ENCODE results near the gene EEF2.
A peak's percentile ranks its signal among the peaks of the same experiment; 100 is the strongest.

EEF2 gene

GRCh38 chr19:3984908-3985642, at the start of gene EEF2:
EEF2 (minus strand) TSS chr19:3985463; CDS start chr19:3985380, 83 bp downstream.
- peak; percentile 81 for DNase-seq

DNA sequence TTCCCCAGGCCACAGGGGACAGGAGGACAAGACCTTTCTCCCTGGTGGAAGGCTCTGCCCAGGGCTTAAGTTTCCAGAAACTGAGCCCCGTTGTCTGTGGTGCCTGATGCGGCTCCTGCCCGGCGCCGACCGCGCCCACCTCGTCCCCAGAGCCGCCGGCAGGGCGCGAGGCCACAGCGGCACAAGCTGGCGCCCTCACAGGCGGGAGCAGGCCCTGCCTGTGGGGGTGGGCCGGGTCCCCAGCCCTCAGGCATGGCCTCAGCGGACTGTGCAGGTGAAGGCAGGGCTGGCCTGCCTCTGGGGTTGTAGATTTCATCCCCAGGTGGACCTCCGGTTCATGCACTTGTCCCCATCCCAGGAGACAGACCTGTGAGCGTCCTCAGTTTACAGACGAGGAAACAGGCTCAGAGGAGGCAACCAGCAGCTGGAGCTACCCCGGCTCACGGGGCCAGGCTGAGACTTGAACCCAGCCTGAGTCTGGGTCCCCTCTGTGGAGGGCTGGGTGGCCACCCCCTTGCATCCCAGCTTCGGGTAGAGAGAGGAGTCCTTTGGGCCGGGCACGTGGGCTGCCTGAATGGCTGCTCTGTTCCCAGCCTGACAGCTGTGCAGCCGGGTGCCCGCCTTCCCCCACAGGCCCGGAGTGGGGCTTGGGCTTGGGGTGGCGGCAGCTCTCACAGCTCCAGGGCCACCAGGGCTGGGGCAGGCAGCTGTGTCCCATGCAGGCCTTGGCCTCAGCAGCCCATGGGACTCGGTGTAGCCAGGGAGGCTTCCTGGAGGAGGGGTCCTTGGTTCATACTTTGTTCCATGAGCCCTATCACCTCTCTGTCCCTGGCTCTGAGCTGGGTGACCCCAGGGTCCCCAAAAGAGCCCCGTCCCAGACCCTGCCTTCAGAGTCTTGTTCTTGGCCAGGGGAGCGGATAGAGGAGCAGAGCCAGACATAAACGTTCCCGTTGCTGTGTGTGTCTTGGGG, 49.1 kb upstream of the EEF2 start:
- no peak for DNase-seq

DNA sequence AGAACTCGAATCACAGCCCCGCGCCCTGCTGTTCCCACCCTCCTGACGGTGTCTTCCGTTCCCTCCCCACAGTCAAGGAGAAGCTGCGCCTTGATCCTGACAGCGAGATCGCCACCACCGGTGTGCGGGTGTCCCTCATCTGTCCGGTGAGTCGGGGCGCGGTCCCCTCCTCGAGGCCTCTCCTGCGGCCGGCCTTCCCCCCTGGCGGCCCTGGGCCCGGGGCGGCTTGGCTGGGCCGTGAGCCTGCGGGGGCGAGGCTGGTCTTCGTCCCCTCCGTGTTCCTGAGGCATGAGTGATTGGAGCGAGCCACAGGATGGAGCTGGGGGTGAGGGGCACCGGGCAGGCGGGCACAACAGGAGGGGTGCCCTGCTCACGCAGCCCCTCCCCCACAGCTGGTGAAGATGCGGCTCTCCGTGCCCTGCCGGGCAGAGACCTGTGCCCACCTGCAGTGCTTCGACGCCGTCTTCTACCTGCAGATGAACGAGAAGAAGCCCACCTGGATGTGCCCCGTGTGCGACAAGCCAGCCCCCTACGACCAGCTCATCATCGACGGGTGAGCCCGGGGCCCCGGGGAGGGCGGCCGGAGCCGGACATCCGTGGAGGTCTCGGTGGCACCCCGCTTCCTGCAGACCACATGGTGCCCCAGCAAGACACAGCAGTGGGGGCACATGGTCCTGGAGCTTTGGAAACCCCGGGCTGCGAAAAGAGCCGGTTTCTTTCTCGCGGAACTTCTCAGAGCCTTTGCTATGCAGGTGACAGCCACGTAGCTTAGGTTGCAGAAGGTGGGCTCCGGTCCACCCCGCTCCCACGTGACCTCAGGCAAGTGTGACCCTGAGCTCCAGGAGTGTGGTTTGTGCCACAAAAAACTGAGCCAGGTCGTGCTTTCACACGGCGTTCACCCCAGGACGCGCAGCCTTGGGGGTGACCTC, 48.0 kb upstream of the EEF2 start:
- DNase-seq = no peak

- DNase-seq = no peak
These were observed 47.2 kb upstream of the EEF2 start for GRCh38 chr19:4032436-4032835.

GRCh38 chr19:4031420-4031819, 46.2 kb upstream of the EEF2 start:
- DNase-seq = no peak

GRCh38 chr19:4030981-4031380, 45.7 kb upstream of the EEF2 start:
- no peak for DNase-seq

GRCh38 chr19:4030552-4030951, 45.3 kb upstream of the EEF2 start:
- DNase-seq = no peak

- DNase-seq = no peak
These were observed 44.0 kb upstream of the EEF2 start for GRCh38 chr19:4029247-4029614.

DNA sequence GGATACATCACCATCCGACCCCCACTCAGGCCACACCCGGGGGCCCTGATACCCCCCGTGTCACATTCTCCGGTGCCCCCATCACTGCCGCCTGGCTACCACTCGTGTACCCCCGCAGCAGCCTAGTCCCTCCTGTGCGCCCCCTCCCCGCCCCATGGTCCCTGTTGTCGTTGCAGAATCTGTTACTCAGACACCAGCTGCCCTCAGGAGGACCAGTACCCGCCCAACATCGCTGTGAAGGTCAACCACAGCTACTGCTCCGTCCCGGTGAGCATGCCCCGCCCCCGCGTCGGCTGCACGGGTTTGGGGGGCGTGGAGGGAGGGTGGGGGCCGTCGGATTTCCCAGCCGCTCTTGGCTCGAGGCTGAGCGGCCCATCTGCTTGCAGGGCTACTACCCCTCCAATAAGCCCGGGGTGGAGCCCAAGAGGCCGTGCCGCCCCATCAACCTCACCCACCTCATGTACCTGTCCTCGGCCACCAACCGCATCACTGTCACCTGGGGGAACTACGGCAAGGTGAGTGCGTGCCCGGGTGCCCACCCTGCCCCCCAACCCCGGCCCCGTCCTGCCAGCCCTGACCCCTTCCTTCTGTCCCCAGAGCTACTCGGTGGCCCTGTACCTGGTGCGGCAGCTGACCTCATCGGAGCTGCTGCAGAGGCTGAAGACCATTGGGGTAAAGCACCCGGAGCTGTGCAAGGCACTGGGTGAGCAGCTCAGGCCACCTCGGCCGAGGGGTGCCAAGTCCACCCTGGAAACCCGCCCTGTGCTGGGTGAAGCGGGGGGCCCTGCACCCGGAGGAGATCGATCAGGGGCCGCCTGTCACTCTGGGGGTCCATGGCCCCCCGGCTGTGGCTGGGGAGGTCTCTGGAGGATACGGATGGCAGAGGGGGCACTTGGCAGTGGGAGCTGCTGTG, 43.3 kb upstream of the EEF2 start:
- DNase-seq = no peak

- no peak for DNase-seq
These were observed 41.9 kb upstream of the EEF2 start for GRCh38 chr19:4027146-4027545.

- no peak for DNase-seq
These were observed 40.1 kb upstream of the EEF2 start for GRCh38 chr19:4025317-4025716.

GRCh38 chr19:4023600-4024398, 38.5 kb upstream of the EEF2 start:
- no peak for DNase-seq

DNA sequence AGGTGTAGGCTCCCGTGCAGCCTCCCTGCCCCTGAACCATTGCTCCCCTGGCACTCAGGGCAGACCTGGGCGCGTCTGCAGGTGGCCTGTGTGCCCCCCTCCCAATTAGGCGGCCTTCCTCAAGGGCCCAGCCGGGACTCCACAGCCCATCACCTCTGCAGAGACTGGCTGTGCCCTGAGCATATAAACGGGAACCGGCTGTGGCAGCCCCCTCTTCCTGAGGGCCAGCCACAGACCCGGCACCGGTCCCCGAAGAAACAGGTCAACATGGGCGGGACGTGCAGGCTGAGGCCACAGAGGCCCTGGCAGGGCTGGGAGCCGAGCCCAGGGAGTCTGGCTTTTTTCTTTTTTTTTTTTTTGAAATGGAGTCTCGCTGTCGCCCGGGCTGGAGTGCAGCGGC, 34.3 kb upstream of the EEF2 start:
- no peak for DNase-seq

DNA sequence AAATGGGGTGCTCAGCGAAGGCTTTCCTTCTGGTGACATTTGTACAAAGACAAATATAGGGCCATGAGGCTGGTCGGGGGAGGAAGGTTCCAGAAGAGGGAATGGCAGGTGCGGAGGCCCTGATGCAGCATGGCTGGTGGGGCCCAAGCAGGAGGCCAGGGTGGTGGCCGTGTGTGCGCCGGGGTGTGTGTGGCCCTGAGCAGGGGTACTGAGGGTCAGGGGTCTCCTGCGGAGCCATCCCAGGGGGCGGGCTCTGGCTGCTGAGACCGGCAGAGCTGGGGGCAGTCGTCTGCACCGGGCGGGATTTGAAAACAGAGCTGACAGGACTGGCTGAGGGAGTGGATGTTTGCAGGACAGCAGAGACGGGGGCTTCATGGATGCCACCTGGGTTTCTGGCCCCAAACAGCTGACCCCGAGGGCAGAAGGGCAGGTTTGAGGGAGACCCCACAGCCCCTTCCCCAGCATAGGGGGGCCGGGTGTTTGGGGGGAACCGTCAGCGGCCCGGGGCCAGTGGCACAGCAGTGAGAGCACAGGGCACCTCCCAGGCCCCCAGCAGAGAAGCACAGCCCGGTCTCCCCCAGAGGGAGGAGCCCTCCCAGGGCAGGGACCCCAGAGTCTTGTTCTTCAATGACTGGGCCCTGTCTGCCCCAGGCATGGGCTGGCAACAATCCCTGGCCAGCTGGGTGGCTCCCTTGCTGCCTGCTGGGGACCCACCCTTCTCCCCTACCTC, 33.7 kb upstream of the EEF2 start:
- no peak for DNase-seq

GRCh38 chr19:4018140-4018613, 32.9 kb upstream of the EEF2 start:
- no peak for DNase-seq

DNA sequence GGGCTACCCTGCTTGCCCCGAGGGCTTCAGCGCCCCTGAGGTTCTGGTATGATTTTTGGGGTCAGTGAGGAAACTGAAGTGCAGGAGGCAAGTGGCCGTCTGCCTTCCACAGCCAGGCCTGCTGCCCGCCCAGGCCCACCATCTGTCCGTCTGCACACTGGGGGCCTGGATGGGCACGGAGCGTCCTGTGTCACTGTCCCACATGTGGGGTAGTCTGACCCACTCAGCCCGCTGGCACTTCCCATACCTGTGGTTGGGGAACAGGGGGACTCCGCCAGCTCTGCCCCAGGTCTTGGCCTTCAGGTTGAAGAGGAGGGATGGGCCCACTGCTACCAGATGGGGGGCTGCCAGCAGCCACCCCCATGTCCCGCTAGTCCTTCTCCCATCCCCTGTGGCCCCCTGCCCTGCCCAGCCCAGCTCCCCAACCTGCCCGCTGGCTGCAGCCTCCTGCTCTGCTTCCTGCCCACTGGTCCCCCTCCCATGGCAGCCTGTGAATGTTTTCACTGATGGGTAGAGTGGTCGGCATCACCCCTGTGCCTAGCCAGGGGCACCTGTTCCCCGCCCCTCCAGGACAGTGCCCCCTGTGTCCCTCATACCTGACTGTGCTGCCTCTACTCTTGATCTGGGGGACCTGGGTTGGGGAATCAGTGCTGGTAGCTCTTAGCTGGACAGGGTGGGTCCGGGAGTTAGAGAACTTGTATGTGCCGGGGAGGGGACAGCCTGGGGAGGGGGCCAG, 31.8 kb upstream of the EEF2 start:
- DNase-seq = no peak

DNA sequence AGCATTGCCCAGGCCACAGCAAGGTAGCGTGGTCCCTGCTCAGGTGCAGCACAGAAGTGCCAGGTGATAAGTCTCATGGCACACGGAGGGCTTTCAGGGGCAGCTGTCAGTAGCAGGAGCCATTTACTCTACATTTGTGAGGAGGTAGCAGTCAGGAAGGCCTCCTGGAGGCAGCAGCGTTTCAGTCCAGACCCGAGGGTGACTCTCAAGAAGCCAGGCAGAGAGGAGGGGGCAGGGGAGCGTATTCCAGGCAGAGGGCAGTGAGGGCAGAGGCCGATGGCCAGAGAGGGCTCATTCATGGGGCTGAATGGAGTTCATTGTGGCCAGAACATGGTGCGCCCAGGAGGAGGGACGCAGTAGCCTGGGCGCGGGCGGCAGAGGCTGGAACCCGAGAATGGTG, 31.2 kb upstream of the EEF2 start:
- no peak for DNase-seq

DNA sequence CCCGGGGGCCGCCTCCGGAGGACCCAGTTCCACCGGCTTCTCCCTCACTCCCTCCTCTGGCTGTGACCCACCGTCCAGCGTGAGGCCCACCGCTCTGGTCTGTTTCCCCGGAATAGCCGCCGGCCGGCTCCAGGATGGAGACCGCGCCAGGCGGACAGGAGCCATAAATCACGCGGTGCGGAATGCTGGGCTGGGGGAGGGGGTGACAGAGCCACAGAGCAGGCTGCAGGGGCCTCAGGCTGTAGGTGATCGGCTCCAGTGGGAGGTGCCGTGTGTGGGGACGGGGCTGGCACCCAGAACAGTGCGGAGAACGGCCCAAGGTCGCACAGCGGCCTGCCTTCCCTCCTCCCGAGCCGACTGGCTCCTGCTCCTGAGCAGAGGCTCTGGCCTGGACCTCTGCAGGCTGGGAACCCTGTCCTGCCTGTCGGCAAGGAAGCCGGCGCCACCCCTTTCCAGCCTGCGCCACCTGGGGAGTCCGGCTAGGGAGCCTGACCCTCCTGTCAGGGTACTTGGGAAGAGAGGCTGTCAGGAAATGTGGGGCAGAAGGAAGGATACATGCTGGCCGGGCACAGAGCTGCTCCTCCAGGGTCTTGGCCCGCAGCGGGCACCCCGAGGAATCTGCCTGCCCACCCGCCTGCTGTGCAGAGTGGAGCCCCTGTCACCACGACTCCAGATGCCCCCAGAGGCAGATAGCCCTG, 30.6 kb upstream of the EEF2 start:
- no peak for DNase-seq
